HAP-1 (cell line): ENCODE data around the gene FZR1.

Experiments used
- DNase-seq, 2 experiments: peaks; one replicate each; pipeline ENCODE4 v3.0.0-alpha.2; 2016 to 2020; ENCODE audit warnings: low spot score in 2 of 2
- H3K27me3 ChIP-seq: fragments of 250-450 bp; sonication (Bioruptor Pico); 2 replicates; pipeline ENCODE4 v1.5.1; 2020; ENCODE audit warnings: low read depth, mild to moderate bottlenecking, moderate library complexity
- H3K36me3 ChIP-seq: fragments of 250-450 bp; sonication (Bioruptor Pico); replicated peaks from 2 replicates; pipeline ENCODE4 v1.5.1; 2020; ENCODE audit warnings: mild to moderate bottlenecking
- H3K4me1 ChIP-seq: fragments of 250-450 bp; sonication (Bioruptor Pico); 2 replicates; pipeline ENCODE4 v1.5.1; 2020; ENCODE audit warnings: mild to moderate bottlenecking
- H3K4me3 ChIP-seq: fragments of 250-450 bp; sonication (Bioruptor Pico); 2 replicates; pipeline ENCODE4 v1.5.1; 2020; ENCODE audit warnings: mild to moderate bottlenecking, moderate library complexity
- H3K9me3 ChIP-seq: fragments of 250-450 bp; sonication (Bioruptor Pico); 2 replicates; pipeline ENCODE4 v1.5.1; 2020; ENCODE audit warnings: mild to moderate bottlenecking, moderate library complexity
- in situ Hi-C: fragments of 300-500 bp; cut with MboI; formaldehyde crosslinking; loops from 3 replicates; pipeline ENCODE4 v1.14.3; 2020; ENCODE audit warnings: low sequenced_read_pairs, inconsistent platforms, mixed read lengths

Gene FZR1

DNA sequence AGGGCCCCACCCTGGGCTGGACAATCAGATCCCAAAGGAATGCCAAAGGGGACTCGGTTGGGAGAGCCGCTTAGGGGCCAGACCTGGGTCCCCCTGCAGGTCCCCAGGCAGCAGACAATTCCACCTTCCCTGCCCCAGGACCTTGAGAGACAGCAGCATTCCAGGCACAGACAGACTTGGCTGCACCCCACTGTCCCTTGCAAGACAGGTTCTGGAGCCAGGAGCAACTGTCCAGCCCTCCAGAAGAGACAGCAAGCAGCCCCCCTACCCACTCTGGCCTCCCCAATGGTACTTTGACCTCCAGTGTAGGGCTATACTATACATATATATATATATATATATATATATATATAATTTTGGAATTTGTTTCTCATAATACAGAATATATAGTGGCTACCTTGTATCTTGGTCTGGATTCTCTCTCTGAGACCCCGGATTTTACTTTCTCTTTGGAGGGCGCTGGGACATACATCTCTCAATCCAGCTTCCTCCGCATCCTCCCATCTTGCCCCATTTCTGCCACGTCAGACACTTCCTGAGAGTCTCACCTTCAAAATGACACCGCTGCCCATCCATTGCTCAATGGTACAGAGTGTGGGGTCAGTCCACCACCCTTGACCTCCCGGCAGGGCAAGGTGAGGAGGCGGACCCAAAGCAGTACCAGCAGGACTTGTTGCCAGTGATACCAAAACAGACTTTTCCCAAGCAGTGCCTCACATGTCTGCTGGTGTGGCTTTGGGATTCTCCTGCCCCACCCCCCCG is 38.5 kb upstream of the FZR1 start:
- Histone ChIP-seq H3K4me3 (no peak overlapping the region), H3K27me3 (no peaks in the 10 kb centered on the region), H3K4me1 (no peaks in the 10 kb centered on the region), H3K9me3 (0 out of 2 replicates have a peak, but pooled peaks cover 2% of the 10 kb centered on the region), H3K36me3 (peaks cover 5% of the 10 kb centered on the region; the same call in 1 of the 2 replicates)
- no peak for DNase-seq
- in situ Hi-C loops: no loop called here

DNA sequence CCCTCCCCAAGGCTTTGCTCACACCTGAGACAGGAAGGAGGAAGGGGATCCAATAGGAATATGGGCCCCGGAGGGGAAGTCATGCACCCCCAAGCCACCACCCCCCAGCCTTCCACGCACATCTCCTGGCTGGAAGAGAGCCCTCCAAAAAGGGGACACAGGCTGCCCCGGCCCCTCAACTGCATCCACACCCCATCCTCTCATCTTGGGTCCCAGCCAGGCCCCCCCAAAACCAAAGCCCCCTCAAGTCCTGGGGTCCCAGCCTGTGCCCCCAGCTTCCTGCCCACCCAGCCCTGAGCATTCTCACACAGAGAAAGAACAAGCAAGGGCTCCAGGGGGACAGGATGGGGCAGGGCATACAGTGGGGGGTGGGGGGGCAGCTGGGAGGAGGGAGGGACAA is 37.9 kb upstream of the FZR1 start:
- Histone ChIP-seq H3K4me1 (no peaks in the 10 kb centered on the region), H3K9me3 (0 out of 2 replicates have a peak, but pooled peaks cover 2% of the 10 kb centered on the region), H3K27me3 (no peaks in the 10 kb centered on the region), H3K36me3 (no peaks in the 10 kb centered on the region; the same call in 1 of the 2 replicates), H3K4me3 (no peak overlapping the region)
- no peak for DNase-seq
- in situ Hi-C loops: no loop called here

DNA sequence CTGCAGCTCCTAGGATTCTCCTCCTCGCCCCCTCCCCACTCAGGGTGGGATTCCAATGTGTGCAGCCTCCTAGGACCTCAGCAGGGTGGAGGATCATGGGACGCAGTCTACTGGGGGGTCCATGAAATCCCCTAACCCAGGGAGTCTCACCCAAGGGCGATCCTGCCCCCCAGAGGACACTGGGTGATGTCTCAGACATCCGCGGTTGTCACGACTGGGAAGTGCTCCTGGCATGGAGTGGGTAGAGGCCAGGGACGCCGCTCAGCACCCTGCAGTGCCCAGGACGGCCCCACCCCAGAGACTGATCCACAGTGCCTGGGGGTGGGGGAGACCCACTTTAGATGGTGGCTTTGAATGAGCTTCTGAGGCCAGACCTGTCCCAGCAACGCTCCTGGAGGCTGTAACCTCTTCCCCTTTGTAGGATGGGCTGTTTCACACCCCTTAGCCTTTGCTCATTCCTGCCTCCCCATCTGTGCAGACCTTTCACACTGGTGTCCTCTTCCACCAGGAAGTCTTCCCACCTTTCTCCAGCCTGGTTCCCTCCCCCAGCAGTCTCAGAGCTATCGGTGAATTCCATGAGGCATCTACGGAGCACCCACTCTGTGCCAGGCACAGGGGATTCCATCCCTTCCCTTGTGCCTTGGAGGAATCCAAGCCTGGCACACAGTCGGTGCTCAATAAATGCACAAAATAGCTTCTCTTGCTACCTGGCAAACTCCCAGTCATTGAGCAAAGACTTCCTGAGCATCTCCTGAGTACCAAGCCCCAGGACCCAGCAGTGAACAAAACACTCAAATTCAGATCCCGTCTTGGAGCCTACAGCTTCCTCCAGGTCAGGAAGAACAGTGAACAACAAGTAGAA is 36.2 kb upstream of the FZR1 start:
- no peaks in the 10 kb centered on the region for H3K36me3 ChIP-seq
- DNase-seq: no peak
- no peaks in the 10 kb centered on the region for H3K27me3 ChIP-seq
- in situ Hi-C loops: no loop called here
- H3K4me3 ChIP-seq: no peak overlapping the region
- H3K4me1 ChIP-seq: no peaks in the 10 kb centered on the region
- H3K9me3 ChIP-seq: 0 out of 2 replicates have a peak, but pooled peaks cover 2% of the 10 kb centered on the region

DNA sequence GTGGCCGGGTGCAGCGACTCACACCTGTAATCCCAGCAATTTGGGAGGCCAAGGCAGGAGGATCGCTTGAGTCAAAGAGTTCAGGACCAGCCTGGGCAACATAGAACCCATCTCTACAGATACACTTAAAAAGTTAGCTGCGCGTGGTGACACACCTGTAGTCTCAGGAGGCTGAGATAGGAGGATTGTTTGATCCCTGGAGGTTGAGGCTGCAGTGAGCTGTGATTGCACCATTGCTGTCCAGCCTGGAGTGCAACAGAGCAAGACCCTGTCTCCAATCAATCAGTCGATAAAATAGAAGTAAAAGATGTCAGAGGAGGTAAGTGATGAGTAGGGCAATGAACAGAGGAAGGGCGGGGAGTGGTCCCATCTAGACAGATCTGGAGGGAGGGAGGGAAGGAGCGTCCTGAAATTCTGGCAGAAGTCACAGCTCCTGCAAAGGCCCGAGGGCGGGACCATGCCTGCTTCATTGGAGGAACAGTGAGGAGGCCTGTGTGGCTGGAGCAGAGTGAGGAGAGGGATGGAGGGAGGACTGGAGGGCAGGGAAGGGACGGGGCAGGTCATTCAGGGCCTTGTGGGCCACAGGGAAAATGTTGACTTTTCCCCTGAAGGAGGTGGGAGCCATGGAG is 35.5 kb upstream of the FZR1 start:
- no peak for DNase-seq
- in situ Hi-C loops: no loop called here
- Histone ChIP-seq H3K27me3 (no peaks in the 10 kb centered on the region), H3K36me3 (no peaks in the 10 kb centered on the region), H3K9me3 (0 out of 2 replicates have a peak, but pooled peaks cover 2% of the 10 kb centered on the region), H3K4me3 (no peak overlapping the region), H3K4me1 (no peaks in the 10 kb centered on the region)

DNA sequence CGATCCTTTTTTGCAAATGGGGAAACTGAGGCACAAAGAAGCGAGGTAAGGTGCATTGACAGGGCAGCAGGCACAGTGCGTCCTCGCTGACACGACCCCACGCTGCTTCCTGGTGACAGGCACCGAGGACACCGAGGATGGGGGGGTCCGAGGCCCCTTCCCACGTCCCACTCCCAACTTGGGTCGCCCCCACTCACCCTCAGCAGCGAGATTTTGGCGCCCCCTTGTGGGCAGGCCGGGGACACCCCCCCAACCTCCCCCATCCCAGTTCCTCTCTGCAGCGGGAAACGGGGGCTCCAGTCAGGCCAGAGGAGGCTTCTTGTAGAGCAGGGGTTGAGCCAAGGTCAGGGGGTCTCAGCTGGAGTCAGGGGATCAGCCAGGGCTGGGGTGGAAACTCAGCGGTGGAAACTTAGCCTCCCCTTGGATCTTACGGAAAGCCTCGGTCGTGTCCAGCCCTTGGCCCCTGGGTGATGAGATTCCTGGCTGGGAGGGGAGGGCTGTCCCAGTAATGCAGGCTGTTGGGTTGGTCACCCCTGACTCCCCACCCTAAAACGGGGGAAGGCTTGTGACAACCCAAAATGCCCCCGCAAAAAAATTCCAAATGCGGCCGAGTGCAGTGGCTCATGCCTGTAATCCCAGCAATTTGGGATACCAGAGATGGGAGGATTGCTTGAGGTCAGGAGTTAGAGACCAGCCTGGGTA is 34.0 kb upstream of the FZR1 start:
- Histone ChIP-seq H3K27me3 (no peaks in the 10 kb centered on the region), H3K9me3 (0 out of 2 replicates have a peak, but pooled peaks cover 2% of the 10 kb centered on the region), H3K4me1 (no peaks in the 10 kb centered on the region), H3K4me3 (no peak overlapping the region), H3K36me3 (no peaks in the 10 kb centered on the region)
- DNase-seq: peak in 1 of 2 experiments; percentile 70
- in situ Hi-C loops: no loop called here

DNA sequence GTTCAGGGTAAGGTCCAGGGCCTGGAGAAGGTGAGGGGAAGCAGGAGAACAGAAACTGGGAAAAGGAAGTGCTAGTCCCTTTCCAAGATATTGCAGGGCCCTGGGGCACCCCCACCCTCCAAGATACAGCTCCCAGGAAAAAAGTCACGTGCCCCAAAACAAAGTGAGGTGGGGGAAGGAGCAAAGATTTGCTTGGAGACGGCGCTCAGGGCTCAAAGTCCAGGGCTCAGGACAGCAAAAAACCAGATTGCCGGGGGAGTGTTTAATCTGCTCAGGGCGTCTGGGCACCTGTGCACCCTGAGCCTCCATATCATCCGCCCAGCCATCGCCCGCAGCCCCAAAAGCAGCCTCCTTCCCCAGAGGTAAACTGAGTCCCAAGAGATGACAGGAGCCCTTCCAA is 32.1 kb upstream of the FZR1 start:
- Histone ChIP-seq H3K27me3 (no peaks in the 10 kb centered on the region), H3K4me3 (no peak overlapping the region), H3K9me3 (no peaks in the 10 kb centered on the region), H3K4me1 (no peaks in the 10 kb centered on the region), H3K36me3 (no peaks in the 10 kb centered on the region)
- DNase-seq: no peak
- in situ Hi-C loops: no loop called here

DNA sequence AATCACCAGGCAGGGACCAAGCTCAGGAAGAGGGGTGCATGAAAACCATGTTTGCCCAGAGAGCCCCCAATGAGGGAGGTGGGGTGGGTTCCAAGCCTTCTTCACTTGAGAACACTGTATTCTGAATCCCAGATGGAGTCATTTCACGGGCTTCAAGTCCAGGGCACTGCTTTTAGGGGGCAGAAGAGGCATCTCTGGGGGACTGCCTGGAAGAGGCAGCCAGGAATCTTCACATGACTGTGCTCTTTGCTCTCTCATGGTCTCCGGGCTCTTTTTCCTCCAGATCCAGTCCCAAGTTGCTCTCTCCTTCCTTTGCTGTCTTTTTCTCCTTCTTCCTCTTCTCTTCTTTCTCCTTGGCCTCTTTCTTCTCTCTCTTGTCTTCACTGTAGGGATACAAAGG is 31.5 kb upstream of the FZR1 start:
- no peaks in the 10 kb centered on the region for H3K27me3 ChIP-seq
- in situ Hi-C loops: no loop called here

DNA sequence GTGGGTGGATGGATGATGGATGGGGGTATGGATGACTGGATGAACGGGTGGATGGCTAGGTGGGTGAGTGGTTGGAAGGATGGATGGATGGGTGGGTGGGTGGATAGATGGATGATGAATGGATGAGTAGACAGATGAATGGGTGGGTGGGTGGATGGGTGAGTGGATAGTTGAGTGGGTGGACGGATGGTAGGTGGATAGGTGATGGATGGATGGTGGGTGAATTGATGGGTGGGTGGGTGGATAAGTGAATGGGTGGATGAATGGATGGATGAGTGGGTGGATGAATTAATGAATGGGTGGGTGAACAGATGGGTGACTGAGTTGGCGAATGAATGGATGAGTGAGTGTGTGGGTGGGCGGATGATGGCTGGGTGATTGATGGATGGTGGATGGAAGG is 30.7 kb upstream of the FZR1 start:
- Histone ChIP-seq H3K36me3 (no peaks in the 10 kb centered on the region), H3K27me3 (no peaks in the 10 kb centered on the region), H3K9me3 (no peaks in the 10 kb centered on the region), H3K4me3 (no peak overlapping the region), H3K4me1 (no peaks in the 10 kb centered on the region)
- DNase-seq: no peak
- in situ Hi-C loops: no loop called here

More for the DNA sequence above, 31.5 kb upstream of the FZR1 start:
- Histone ChIP-seq H3K4me1 (no peaks in the 10 kb centered on the region), H3K36me3 (no peaks in the 10 kb centered on the region), H3K9me3 (no peaks in the 10 kb centered on the region), H3K4me3 (no peak overlapping the region)
- no peak for DNase-seq

DNA sequence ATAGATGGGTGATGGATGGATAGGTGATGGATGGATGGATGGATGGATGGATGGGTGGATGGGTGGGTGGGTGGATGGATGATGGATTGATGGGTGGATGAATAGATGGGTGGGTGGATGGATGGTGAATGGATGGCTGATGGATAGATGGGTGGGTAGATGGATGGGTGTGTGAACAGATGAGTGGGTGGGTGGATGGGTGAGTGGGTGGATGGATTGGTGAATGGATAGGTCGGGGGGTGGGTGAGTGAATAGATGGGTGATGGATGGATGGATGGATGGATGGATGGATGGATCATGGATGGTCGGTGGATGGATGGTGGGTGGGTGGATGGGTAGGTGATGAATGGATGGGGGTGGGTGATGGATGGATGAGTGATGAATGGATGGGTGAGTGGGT is 29.3 kb upstream of the FZR1 start:
- Histone ChIP-seq H3K4me3 (no peak overlapping the region), H3K36me3 (no peaks in the 10 kb centered on the region), H3K9me3 (no peaks in the 10 kb centered on the region), H3K4me1 (no peaks in the 10 kb centered on the region), H3K27me3 (no peaks in the 10 kb centered on the region)
- DNase-seq: no peak
- in situ Hi-C loops: no loop called here

DNA sequence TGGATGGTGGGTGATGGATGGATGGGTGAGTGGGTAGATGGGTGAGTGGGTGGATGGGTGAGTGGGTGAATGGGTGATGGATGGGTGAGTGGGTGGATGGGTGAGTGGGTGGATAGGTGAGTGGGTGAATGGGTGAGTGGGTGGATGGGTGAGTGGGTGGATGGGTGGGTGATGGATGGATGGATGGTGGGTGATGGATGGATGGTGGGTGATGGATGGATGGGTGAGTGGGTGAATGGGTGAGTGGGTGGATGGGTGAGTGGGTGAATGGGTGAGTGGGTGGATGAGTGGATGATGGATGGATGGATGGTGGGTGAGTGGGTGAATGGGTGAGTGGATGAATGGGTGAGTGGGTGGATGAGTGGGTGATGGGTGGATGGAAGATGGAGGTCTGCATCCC is 28.6 kb upstream of the FZR1 start:
- DNase-seq: no peak
- H3K36me3 ChIP-seq: no peaks in the 10 kb centered on the region
- no peaks in the 10 kb centered on the region for H3K9me3 ChIP-seq
- H3K27me3 ChIP-seq: no peaks in the 10 kb centered on the region
- in situ Hi-C loops: no loop called here
- no peak overlapping the region for H3K4me3 ChIP-seq
- H3K4me1 ChIP-seq: no peaks in the 10 kb centered on the region

DNA sequence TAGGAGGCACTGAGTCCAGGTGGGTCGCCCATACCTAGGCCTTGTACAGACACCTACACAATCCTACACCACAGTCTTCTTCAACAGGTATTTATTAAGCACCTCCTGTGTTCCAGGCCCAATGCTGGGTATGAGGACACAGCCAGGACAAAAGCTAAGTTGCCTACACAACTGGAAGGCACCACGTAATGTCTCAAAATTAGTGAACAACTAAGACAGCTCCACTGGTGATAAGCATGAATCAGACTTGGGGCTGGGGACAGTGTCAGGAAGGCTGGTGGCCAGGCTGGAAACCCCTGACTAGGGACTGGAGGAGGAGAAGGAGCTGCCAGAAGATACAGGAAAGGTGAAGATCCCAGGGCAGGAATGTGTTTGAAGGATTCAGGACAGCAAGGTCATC is 28.2 kb upstream of the FZR1 start:
- no peak overlapping the region for H3K4me3 ChIP-seq
- no peak for DNase-seq
- H3K27me3 ChIP-seq: no peaks in the 10 kb centered on the region
- no peaks in the 10 kb centered on the region for H3K4me1 ChIP-seq
- in situ Hi-C loops: no loop called here
- no peaks in the 10 kb centered on the region for H3K9me3 ChIP-seq
- H3K36me3 ChIP-seq: no peaks in the 10 kb centered on the region

DNA sequence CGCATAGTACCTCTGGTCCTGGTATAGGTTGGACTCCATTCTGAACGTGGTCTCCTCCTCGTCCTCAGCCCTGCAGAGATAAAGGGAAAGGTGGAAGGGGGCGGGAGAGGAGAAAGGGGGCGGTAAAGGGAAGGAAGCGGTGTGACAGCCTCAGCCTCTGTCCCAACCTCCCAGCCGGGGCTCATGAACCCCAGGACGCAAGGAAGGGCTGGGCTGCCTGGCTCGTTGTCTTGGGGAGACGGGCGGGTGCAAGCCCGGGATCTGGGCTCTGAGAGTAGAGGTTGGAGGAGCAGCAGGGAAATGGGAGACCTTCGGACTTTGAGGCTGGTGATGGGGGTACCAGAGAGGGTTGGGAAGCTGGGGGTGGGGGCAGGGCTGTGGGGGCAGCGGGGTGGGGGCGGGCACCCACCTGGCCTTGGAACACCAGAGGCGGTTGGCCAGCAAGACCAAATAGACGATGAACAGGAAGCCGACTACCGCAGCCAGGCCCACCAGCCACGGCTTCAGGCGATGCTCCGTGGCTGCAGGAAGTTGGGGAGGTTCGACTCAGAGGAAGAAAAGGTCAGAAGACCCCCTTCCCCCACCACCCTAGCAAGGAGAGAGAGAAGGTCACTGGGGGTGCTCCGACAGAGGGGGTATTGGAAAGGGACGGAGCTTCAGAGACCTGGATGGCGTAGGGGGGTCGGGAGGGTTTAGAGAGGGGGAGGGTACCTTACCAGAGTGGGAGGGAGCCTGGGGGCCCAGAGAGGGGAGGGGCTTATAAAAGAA is 27.5 kb upstream of the FZR1 start:
- Histone ChIP-seq H3K27me3 (no peaks in the 10 kb centered on the region), H3K9me3 (no peaks in the 10 kb centered on the region), H3K36me3 (no peaks in the 10 kb centered on the region), H3K4me1 (no peaks in the 10 kb centered on the region), H3K4me3 (no peak overlapping the region)
- DNase-seq: no peak
- in situ Hi-C loops: no loop called here
